Measurements from ENCODE around the gene SSNA1. TPM values are rescaled to one million over a fixed set of nuclear protein-coding genes. Genes with fewer than 3 reads are reported as not detected.

Gene SSNA1
- total and polyA plus RNA-seq, 9 of the 15 experiments (the other 6 are each of a cell fraction or from before 2014, with no cell fraction given): 1.9 to 130 (median 57.1) TPM

GRCh38 chr9:137223078-137223970, 34.8 kb downstream of the SSNA1 start (continued):
- TF ChIP-seq, protein P1, sequence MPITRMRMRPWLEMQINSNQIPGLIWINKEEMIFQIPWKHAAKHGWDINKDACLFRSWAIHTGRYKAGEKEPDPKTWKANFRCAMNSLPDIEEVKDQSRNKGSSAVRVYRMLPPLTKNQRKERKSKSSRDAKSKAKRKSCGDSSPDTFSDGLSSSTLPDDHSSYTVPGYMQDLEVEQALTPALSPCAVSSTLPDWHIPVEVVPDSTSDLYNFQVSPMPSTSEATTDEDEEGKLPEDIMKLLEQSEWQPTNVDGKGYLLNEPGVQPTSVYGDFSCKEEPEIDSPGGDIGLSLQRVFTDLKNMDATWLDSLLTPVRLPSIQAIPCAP (CRISPR knock-in tag; IDR thresholded peaks at IDR 0.05; ENCODE audit: borderline replicate concordance): no peak
- no peak for TF ChIP-seq HIVEP1 (CRISPR knock-in tag; IDR thresholded peaks at IDR 0.05)
- TF ChIP-seq BRD4 (IDR thresholded peaks at IDR 0.05): no peak
- TF ChIP-seq ZNF277 (CRISPR knock-in tag; IDR thresholded peaks at IDR 0.05; ENCODE audit: borderline replicate concordance): no peak
- no peak for TF ChIP-seq HDAC8 (tag; IDR thresholded peaks at IDR 0.05)
- no peak for TF ChIP-seq FOXJ3 (CRISPR knock-in tag; IDR thresholded peaks at IDR 0.05)
- no peak for TF ChIP-seq HLTF (IDR thresholded peaks at IDR 0.05)
- no peak for TF ChIP-seq OTX1 (CRISPR knock-in tag; IDR thresholded peaks at IDR 0.05)
- TF ChIP-seq KLF6 (CRISPR knock-in tag; IDR thresholded peaks at IDR 0.05; ENCODE audit: borderline replicate concordance): no peak
- no peak for TF ChIP-seq MXI1 (IDR thresholded peaks at IDR 0.05; ENCODE audit: low read depth, low read length)
- no peak; the same call in 1 of the 2 replicates for TF ChIP-seq ESRRA (IDR thresholded peaks at IDR 0.05; ENCODE audit: borderline replicate concordance, low read depth)
- TF ChIP-seq ARID4B (CRISPR knock-in tag; IDR thresholded peaks at IDR 0.05): no peak
- no peak for TF ChIP-seq ZNF146 (CRISPR knock-in tag; IDR thresholded peaks at IDR 0.05; ENCODE audit: unreplicated experiment)
- TF ChIP-seq CLOCK (CRISPR knock-in tag; IDR thresholded peaks at IDR 0.05; ENCODE audit: borderline replicate concordance): no peak
- TF ChIP-seq ZNF263 (CRISPR knock-in tag; IDR thresholded peaks at IDR 0.05; ENCODE audit: borderline replicate concordance): no peak
- TF ChIP-seq, protein P2, sequence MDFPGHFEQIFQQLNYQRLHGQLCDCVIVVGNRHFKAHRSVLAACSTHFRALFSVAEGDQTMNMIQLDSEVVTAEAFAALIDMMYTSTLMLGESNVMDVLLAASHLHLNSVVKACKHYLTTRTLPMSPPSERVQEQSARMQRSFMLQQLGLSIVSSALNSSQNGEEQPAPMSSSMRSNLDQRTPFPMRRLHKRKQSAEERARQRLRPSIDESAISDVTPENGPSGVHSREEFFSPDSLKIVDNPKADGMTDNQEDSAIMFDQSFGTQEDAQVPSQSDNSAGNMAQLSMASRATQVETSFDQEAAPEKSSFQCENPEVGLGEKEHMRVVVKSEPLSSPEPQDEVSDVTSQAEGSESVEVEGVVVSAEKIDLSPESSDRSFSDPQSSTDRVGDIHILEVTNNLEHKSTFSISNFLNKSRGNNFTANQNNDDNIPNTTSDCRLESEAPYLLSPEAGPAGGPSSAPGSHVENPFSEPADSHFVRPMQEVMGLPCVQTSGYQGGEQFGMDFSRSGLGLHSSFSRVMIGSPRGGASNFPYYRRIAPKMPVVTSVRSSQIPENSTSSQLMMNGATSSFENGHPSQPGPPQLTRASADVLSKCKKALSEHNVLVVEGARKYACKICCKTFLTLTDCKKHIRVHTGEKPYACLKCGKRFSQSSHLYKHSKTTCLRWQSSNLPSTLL (IDR thresholded peaks at IDR 0.05): no peak
